Fibroblast of villous mesenchyme (primary cell): Measurements from ENCODE around the gene ST6GALNAC4. TPM values are rescaled to one million over a fixed set of nuclear protein-coding genes. Genes with fewer than 3 reads are reported as not detected.

Experiments
- DNase-seq: peaks from one replicate; pipeline ENCODE4 v3.0.0-alpha.2; 2010; ENCODE audit warnings: low read depth
- H3K4me3 ChIP-seq: 2 replicates; pipeline ENCODE4 v1.5.1; 2011; ENCODE audit warnings: low read depth, mild to moderate bottlenecking, low read length
- total RNA-seq: library from RNA; depleted of rRNA; stranded (reverse); fragments of >200 nt; gene quantifications from 2 replicates; pipeline ENCODE4 v1.2.3, GENCODE V29; 2012
- TF ChIP-seq, protein P1 (sequence below): IDR thresholded peaks from 2 replicates; pipeline ENCODE4 v1.5.1; 2012; ENCODE audit warnings: low read depth, mild to moderate bottlenecking, low read length; ENCODE audit not compliant: insufficient read depth

Gene ST6GALNAC4, protein sequence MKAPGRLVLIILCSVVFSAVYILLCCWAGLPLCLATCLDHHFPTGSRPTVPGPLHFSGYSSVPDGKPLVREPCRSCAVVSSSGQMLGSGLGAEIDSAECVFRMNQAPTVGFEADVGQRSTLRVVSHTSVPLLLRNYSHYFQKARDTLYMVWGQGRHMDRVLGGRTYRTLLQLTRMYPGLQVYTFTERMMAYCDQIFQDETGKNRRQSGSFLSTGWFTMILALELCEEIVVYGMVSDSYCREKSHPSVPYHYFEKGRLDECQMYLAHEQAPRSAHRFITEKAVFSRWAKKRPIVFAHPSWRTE
- total RNA-seq, result 30.0 and 34.1 TPM in 2 replicates

DNA sequence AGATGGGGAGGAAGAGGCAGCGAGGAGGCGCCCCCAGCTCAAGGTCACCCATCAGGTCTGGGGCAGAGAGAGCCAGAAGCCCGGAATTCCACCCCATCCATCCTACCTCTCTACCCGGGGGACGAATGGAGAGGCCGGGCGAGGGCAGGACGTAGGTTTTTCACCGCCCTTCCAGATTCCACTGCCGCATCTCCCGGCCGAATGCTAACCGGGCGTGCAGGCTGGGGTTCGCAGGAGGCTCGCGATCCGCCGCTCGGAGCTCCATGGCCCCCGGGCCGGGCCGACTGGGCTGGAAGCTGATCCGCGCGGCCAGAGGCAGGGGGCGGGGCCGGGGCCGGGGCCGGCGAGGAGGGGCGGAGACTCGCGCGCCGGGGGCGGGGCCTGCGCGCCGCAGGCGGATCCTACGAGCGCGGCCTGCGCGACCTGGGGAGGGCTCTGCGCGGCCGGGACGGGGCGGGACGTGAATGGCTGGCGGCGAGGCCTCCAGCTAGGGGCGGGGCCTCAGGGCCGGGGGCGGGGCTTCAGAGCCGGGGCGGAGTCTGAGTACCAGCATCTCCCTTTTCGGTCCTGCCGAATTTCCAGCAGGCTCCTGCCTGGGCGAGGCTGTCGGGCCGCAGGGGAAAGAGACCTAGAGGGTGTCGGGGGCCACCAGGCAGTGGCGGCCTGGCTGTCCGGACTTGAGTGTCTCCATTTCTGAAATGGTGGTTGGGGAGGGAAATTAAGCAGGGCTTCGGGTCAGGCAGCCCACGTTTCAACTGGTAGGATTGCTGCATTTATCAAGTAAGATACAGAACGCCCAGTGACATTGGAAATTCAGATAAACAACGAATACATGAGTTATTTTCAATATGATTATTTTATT is at the start of gene ST6GALNAC4:
TSS of gene ST6GALNAC4 (minus strand) at position 322 of the 862 bp plus-strand sequence. CDS start 622 bp downstream, outside the sequence.
- TF ChIP-seq, protein P1, sequence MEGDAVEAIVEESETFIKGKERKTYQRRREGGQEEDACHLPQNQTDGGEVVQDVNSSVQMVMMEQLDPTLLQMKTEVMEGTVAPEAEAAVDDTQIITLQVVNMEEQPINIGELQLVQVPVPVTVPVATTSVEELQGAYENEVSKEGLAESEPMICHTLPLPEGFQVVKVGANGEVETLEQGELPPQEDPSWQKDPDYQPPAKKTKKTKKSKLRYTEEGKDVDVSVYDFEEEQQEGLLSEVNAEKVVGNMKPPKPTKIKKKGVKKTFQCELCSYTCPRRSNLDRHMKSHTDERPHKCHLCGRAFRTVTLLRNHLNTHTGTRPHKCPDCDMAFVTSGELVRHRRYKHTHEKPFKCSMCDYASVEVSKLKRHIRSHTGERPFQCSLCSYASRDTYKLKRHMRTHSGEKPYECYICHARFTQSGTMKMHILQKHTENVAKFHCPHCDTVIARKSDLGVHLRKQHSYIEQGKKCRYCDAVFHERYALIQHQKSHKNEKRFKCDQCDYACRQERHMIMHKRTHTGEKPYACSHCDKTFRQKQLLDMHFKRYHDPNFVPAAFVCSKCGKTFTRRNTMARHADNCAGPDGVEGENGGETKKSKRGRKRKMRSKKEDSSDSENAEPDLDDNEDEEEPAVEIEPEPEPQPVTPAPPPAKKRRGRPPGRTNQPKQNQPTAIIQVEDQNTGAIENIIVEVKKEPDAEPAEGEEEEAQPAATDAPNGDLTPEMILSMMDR, result no peak
- H3K4me3 ChIP-seq, result peak within 1 kb of the TSS; percentile 66
- DNase-seq, result peak; percentile 93

DNA sequence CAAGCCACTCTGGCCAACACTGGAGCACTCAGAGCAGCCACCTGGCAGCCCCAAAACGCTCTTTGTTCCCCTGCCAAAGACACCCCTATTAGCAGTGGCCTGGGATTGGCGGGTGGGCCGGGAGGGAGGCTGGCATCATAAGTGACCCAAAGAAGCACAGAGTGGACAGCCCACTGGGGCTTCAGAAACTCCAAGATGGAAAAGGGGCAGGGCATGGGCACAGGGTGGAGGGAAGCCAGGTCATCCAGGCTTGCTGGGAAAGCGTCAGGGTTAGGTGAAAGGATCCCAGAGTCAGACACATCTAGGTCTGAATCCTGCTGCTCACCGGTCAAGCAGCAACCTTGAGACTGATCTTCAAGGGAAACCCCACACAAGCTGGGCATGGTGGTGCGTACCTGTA is 49.1 kb upstream of the ST6GALNAC4 start:
- no peak overlapping the region for H3K4me3 ChIP-seq
- DNase-seq, result no peak
- TF ChIP-seq, protein P1, result no peak

DNA sequence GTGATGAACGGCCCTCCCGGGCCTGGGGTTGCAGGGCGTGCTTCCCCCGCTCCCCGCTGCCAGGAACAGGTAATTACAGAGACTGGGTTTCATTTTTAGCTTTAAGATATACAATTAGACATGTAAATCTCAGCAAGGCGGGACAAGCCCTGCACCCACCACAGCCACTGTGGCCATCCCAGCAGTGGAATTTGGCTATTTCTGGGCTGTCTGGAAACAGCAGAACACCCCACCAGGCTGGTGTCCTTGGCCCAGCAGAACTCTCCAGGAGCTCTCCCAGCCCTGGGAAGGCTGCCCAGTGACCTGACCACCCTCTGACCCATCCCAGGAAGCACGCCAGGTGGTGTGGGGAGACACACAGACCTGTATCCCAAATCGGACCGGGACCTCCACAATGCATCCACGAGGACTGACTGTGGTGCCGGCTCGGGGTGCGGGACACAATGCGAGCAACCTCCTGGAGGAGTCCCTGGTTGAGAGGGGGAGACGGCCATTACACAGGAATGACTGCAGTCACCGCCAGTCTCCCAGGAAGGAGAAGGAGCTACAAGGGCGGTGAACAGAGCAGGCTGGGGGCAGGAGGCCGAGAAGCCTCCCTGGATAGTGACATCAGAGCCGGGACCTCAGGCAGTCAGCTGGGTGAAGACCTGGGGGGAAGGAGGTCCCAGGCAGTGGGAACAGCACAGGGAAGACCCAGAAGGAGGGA is 46.7 kb upstream of the ST6GALNAC4 start:
- TF ChIP-seq, protein P1, result no peak
- no peak overlapping the region for H3K4me3 ChIP-seq
- DNase-seq, result no peak

DNA sequence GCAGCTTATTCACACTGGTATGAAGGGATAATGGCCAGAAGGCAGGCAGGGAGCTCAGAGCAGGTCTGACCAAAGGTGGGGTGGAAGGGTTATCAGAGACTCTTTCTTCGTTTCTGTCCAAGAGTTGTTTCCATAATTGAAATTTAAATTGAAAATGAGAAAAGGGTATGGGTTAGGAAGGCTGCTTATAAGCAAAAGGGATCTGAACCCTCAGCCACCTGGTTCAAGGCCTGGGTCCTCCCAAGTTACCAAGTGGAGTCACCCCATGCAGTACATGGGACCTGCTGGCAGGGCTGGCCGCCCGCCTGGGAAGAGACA is 46.2 kb upstream of the ST6GALNAC4 start:
- TF ChIP-seq, protein P1, result no peak
- DNase-seq, result no peak
- no peak overlapping the region for H3K4me3 ChIP-seq

DNA sequence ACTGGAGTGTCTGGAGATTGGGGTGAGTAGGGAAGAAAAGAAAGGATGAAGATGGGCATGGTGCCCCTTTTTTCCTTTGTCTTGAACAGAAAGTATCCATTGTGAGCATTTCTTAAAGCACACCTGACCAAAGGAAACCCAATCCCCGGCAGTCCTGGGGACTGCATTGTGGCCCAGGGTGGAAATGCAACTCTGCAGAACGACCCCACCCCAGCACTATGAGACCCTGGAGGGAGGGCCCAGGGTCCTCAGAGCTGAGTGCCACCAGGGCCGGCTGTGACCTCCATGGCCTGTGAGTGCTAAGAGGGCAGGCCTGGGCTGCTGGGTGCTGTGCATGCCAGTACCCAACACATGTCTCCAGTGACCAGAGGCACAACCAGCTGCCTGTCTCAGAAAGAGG is 45.4 kb upstream of the ST6GALNAC4 start:
- TF ChIP-seq, protein P1, result no peak
- DNase-seq, result no peak

DNA sequence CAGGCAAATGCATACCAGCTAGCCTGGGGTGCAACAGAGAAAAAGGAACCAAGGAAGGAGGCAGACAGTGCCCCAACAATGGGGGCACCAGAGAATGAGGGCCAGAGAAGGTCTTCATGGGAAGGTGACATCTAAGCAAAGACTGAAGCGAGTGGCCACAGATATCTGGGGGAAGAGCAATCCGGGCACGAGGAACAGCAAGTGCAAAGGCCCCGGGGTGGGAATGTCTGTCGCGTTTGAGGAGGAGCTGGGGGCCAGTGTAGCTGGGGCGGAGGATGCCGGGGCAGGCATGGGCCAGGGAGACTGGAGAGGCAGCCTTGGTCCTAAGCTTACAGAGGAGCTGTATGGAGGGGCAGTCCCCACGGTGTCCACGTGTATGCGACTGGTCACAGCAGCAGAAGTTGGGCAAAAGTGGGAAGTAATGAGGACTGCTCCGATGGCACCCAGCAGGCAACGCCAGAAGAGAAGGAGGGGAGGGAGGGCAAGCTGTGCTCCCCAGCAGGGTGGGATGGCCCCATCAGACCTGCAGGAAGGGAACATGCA is 44.8 kb upstream of the ST6GALNAC4 start:
- no peak overlapping the region for H3K4me3 ChIP-seq
- DNase-seq, result no peak
- TF ChIP-seq, protein P1, result no peak

More for the DNA sequence above, 45.4 kb upstream of the ST6GALNAC4 start:
- no peak overlapping the region for H3K4me3 ChIP-seq
